KG1 (cell line): ENCODE results near the gene CASQ2.

Experiments
- DNase-seq: peaks from one replicate; lab custom pipeline; 2025; lab: John Stamatoyannopoulos, UW

Gene CASQ2

DNA sequence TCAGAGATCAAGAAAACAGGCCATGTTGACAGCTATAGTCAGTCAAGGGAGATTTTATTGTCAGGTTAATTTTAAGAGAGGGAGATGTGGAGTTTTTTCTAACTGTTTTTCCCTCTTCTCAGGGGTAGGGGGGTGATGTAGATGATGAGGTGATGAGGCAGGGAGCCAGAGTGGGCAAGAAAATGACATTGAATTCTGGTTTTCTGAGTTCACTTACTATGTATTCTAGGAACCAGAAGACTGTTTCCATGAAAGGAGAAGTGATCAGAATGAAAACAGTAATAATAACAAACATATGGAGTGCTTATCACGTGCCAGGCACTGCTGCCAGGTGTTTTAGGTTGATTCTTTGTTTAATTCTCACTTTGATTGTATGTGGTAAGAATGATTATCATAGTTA lies 40.2 kb downstream of the CASQ2 start:
- no peak for DNase-seq

DNA sequence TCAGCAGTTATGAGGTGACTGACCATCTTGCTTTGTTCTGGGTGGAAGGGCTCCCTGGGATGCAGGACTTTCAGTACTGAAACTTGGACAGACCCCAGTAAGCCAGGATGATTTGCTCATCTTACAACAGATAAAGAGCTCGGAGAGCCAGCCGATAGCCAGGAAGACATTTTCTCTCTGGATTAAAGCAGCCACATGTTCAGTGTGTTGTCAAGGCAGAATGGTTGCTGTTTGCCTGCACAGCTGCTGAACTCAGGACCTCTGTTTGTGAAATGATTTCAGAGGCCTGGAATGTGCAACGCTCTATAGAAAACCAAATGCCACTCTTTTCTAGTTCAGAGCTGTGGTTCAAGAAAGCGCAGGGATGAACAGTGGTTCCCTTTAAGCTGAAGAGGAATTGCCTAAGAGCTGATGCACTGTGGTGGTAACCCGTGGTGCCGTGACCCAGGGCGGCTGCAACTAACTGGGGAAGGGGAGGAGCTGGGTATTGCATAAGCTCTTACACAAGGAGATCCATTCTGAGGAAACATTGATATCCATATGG lies 40.7 kb downstream of the CASQ2 start:
- DNase-seq = no peak

DNA sequence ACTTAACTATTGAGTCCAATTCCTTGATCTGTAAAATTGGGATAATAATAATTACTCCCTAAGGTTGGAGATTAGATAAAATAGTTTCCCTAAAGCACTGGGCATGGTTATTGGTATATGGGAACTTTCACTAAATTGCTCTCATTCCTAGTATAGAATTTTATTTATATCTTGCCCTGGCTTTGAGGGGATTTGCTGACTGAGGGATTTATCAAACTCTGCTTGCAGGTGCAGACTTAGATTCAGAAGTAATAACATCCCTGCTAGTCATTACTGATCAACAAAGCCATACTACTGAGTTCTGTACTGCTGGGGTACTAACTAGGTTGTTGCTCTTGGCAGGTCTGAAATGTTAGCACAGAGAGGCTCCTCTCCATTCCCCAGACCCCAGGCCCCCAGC lies 41.9 kb downstream of the CASQ2 start:
- no peak for DNase-seq

DNA sequence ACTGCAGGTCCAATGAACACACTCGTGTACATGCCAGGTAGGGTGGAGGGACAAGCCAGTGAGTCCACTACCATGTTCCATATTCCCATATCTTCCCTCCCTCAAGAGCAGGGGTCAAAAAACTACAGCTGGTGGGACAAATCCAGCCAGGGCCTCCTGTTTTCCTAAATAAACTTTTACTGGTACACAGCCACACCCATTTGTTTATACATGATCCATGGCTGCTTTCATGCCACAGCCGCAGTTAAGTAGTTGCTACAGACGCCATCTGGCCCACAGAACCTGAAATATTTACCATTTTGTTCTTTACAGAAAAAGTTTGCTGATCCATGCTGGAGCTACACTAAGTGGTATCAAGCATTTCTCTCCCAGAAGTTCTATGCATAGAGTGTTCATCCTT lies 42.4 kb downstream of the CASQ2 start:
- DNase-seq = no peak

GRCh38 chr1:115725600-115725999 lies 42.9 kb downstream of the CASQ2 start:
- DNase-seq = no peak

DNA sequence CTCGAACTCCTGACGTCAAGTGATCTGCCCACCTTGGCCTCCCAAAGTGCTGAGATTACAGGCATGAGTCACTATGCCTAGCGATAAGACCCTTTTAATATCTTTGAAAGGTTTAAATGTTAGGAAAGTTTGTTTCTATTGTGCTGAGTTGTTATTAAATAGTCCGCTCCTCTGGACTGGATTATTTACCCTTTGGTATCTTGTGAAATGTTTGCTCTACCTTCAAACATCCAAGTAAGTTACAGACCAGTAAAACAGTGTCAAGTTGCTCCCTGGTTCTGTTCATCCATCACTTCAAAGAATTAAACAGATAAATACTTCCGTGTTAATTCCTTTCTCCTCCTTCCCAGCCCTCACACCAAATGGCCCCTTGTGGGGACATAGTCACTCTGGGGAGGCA lies 44.8 kb downstream of the CASQ2 start:
- no peak for DNase-seq

GRCh38 chr1:115722221-115722620 lies 46.3 kb downstream of the CASQ2 start:
- DNase-seq = no peak

DNA sequence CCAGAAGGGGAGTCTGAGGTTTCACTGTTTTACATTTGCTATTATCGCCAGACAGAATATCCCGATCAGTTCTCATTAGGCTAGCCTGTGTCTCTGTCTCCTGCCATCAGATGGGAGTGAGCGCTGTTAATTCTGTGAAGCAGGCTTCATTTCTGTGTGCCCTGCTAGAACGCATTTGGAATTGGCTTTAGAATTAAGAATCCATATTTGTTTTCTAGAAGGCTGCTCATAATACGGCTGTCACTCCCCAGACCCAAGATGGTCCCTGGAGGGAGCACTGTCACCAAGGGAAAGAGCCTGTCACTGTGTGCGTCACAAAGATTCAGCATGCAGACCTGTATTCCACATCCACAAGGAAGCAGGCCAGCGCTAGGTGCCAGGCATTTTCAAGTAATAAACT lies 49.2 kb downstream of the CASQ2 start:
- DNase-seq = no peak

GRCh38 chr1:115718011-115718754 lies 50.3 kb downstream of the CASQ2 start:
- DNase-seq = no peak

- no peak for DNase-seq
Measured at GRCh38 chr1:115717541-115717940, 51.0 kb downstream of the CASQ2 start.

DNA sequence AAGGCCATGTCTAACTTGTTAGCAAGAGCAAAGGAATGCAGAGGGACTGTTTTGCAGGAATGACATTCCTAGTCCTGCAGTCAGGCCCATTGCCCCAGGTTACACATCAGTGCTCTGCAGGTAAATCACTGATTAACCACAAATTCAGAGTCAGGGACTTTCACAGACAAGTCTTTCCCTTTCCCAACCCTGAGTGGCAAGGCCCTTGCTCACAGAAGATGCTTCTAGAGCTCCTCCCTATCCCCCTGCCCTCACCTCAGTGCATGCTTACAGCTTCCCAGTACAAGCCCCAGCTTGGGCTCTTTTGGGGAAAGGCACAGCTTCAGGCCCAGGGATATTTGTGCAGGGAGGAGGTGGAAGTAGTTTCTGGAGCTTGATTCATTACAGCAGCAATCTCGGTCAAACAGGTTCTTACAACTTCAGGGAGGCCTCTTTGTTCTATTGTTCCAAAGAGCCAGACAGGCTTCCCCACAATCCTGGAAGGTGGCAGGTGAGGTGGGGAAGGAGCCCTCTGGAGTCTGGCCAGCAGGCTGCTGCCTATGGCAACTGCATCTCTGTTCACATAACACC lies 53.9 kb downstream of the CASQ2 start:
- DNase-seq = no peak

DNA sequence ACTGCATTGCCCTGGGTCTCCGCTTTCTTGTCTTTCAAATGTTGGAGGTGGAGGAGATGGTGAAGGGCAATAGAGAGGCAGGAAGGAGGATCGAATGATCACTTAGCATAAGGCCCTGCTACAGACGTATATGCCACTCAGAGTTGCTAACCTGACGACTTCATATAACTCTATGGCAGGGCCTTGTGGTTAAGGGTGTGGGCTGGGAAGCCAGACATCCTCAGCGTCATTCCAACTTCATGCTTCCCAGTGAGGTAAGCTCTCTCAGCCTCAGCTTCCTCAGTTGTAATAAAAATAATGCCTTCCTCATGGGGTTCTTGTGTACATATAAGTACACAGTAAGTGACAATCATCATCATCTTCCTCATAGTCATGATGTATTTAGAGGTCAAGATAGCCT lies 54.6 kb downstream of the CASQ2 start:
- DNase-seq = no peak

GRCh38 chr1:115712911-115713609 lies 55.5 kb downstream of the CASQ2 start:
- no peak for DNase-seq

DNA sequence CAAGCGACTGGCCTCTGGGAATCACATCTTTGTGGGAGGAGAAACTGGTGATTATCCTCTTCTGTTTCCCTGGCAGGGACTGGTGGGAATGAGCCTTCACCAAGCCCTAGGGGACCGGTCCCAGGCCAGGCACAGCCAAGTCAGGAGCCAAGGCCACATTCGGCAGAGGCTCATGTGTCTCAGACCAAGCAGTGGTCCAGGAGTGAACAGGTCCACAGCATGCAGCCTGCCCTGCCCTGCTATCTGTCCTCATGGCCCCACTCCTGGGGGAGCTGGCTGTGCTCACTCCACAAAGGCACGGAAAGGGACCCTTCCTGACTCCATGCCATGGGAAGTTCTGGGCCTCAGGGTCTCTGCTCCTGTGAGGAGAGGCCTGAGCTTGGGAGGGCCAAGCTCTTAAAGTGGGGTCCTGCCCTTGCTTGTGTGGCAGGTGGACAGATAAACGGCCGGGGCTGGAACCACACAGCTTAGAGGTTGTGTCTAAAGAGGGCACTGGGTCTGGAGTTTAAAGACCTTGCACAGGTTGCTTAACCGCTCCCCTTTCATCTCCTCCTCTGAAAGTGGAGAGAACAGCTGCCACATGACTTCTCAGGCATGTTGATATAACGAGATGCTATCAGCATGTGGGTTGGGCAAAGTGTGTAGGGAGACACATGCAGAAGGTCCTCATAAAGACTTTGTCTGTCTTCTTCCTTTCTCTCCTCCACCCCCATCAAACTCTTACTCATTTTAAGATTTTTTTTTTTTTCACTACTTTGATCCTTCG lies 57.5 kb downstream of the CASQ2 start:
- DNase-seq = no peak

- no peak for DNase-seq
Measured at GRCh38 chr1:115706587-115707425, 61.7 kb downstream of the CASQ2 start.

- no peak for DNase-seq
Measured at GRCh38 chr1:115705963-115706362, 62.6 kb downstream of the CASQ2 start.

DNA sequence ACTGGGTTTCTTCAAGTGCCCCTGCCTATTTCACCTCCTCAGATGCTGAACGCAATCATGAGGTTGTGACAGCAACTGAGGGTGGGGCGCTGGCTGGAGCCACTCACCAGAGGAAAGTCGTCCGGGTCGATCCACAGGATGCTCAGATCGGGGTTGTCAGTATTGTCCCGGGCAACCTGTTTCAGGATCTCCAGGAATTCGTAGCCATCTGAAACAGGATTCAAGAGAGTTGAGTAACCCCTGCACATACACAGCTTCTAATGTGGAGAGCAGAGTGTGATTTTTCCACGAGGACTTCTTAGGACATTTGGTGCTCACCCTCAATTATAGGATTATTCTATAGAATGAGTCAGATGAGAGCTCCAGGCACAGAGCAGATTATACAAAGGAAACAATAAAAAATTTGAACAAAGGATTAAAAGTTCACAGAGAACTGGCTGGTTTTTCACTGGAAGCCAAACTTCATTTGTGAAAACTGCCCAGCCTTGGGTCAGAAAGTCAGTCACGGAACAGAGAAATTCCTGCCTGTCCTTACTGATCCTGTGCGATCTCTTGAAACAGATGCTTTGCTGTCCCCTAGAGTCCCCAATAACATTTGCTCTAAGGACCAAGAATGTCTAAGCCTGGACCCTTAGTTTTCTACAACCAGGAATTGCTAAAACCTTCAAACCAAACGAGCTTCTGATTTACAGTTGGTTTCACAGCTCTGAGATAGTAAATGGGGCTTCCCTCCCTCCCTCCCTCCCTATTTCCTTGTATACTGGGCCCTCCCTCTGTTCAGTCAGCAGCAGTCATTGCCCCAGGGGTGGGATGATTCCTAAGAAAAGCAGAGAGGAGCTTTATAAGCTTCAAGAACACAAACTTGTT lies 63.2 kb downstream of the CASQ2 start:
- DNase-seq = no peak

- no peak for DNase-seq
Measured at GRCh38 chr1:115702959-115703358, 65.6 kb downstream of the CASQ2 start.

- DNase-seq = no peak
Measured at GRCh38 chr1:115701090-115701489, 67.4 kb downstream of the CASQ2 start.

GRCh38 chr1:115697619-115698018 lies 70.9 kb downstream of the CASQ2 start:
- no peak for DNase-seq
